GM19043 (cell line): Measurements from ENCODE around the gene VAV2.
A peak's percentile ranks its signal among the peaks of the same experiment; 100 is the strongest.

ENCODE experiments used
- ATAC-seq: cut with Tn5 transposase; IDR thresholded peaks from one replicate; pipeline ENCODE4 v1.9.1; 2021; ENCODE audit warnings: low read depth; ENCODE audit not compliant: unreplicated experiment

VAV2 gene

GRCh38 chr9:133788819-133789717, 203.1 kb downstream of the VAV2 start:
- ATAC-seq: no peak

- ATAC-seq: no peak
These were observed 203.9 kb downstream of the VAV2 start for GRCh38 chr9:133788045-133788818.

GRCh38 chr9:133787754-133788025, 204.4 kb downstream of the VAV2 start:
- peak; percentile 71 for ATAC-seq

- no peak for ATAC-seq
These were observed 205.0 kb downstream of the VAV2 start for GRCh38 chr9:133786907-133787753.

GRCh38 chr9:133786371-133786753, 205.8 kb downstream of the VAV2 start:
- peak; percentile 59 for ATAC-seq

GRCh38 chr9:133785753-133786370, 206.3 kb downstream of the VAV2 start:
- no peak for ATAC-seq

GRCh38 chr9:133784731-133785561, 207.2 kb downstream of the VAV2 start:
- no peak for ATAC-seq

GRCh38 chr9:133783331-133783731, 208.8 kb downstream of the VAV2 start:
- no peak for ATAC-seq

- ATAC-seq: no peak
These were observed 209.7 kb downstream of the VAV2 start for GRCh38 chr9:133782157-133783130.

- ATAC-seq: no peak
These were observed 210.3 kb downstream of the VAV2 start for GRCh38 chr9:133781828-133782135.

- no peak for ATAC-seq
These were observed 210.9 kb downstream of the VAV2 start for GRCh38 chr9:133780962-133781827.

GRCh38 chr9:133780404-133780945, 211.6 kb downstream of the VAV2 start:
- ATAC-seq: no peak

- no peak for ATAC-seq
These were observed 212.4 kb downstream of the VAV2 start for GRCh38 chr9:133779516-133780403.

- no peak for ATAC-seq
These were observed 213.0 kb downstream of the VAV2 start for GRCh38 chr9:133779081-133779480.

- no peak for ATAC-seq
These were observed 213.6 kb downstream of the VAV2 start for GRCh38 chr9:133778336-133779013.

GRCh38 chr9:133777871-133778270, 214.3 kb downstream of the VAV2 start:
- no peak for ATAC-seq
